ENCODE data around the gene HSPA5. TPM values are rescaled to one million over a fixed set of nuclear protein-coding genes. Genes with fewer than 3 reads are reported as not detected.
A peak's percentile ranks its signal among the peaks of the same experiment; 100 is the strongest.
"Not testable (repeated sequence)": the region's sequence is repeated elsewhere in the genome, so short reads cannot be mapped to it uniquely, and the experiment has no call there.

HSPA5 gene
- total RNA-seq, 1 experiment from 2014 or later = 438 TPM

GRCh38 chr9:125200216-125201047, 40.7 kb downstream of the HSPA5 start, which contains the start of gene RABEPK:
RABEPK (plus strand) TSS chr9:125200542; CDS start chr9:125203014, 2,472 bp downstream.
- peak; percentile 96 for ATAC-seq
- DNase-seq (ENCODE audit: low read depth, low spot score) = peak; percentile 80
- CTCF ChIA-PET = interaction anchor here (2.5 kb wide), 1 partner anchor 10 kb away, joined by 8 read pairs; no protein-coding TSS in a partner anchor
- BruUV-seq (replicated peaks) = TSS peak; percentile 87
- Histone ChIP-seq H3K27ac (ENCODE audit: low read depth, low read length) (peak within 1 kb of the TSS; percentile 73), H4K20me1 (ENCODE audit: insufficient read depth) (no peaks in the 10 kb centered on the region), H2AFZ (ENCODE audit: low read depth, low read length, poor library complexity, severe bottlenecking) (peak within 1 kb of the TSS; percentile 17), H3K4me2 (ENCODE audit: low read length) (peak within 1 kb of the TSS; percentile 96), H3K9me2 (ENCODE audit: insufficient read depth) (no peaks in the 10 kb centered on the region), H3K36me3 (ENCODE audit: control insufficient read depth in 1 of 2, insufficient read depth in 2 of 2, low read length in 2 of 2) (peaks cover 8 to 17% of the 10 kb centered on the region in 2 experiments; a peak in 3 of 4 replicates), H3K9ac (ENCODE audit: low read length) (peak within 1 kb of the TSS; percentile 75), H3K79me2 (ENCODE audit: insufficient read depth, low read length) (peaks cover 19% of the 10 kb centered on the region), H3K4me1 (ENCODE audit: control insufficient read depth in 1 of 2, insufficient read depth in 2 of 2, low read length in 2 of 2) (peaks cover 8 to 13% of the 10 kb centered on the region in 2 experiments; a peak in 3 of 4 replicates), H3K9me3 (ENCODE audit: control insufficient read depth in 1 of 2, insufficient read depth in 1 of 2, low read depth in 1 of 2, low read length in 2 of 2) (no peaks in the 10 kb centered on the region), H3K4me3 (replicated peaks in 1 of 2; ENCODE audit: low read depth in 1 of 2, low read length in 2 of 2) (peak within 1 kb of the TSS; percentile 59 to 87), H3K27me3 (ENCODE audit: insufficient read depth, low read length) (no peaks in the 10 kb centered on the region)
- POLR2A ChIA-PET = interaction anchor here (1.1 to 1.3 kb wide), 2 partner anchors 41 kb away, joined by 5 to 7 read pairs; partner anchors contain the start of gene HSPA5
- intact Hi-C loops (cut with micrococcal nuclease) = no loop called here
- RAD21 ChIA-PET (ENCODE audit: low non-redundant PET in 1 of 2, low total read pairs in 2 of 2, uncharacterized antibody in 2 of 2, unreplicated experiment in 2 of 2) = no interaction called here
- TF ChIP-seq ZFX (IDR thresholded peaks at IDR 0.05) (peak; percentile 71; the same call in 1 of the 2 replicates), FOSL1 (IDR thresholded peaks at IDR 0.05; ENCODE audit: low read depth) (peak; percentile 4; the same call in 1 of the 2 replicates), POLR2A (IDR thresholded peaks at IDR 0.05; ENCODE audit: borderline replicate concordance, extremely low read depth, insufficient read depth, insufficient read length) (peak; percentile 74), ZNF274 (IDR thresholded peaks at IDR 0.05; ENCODE audit: low read depth, low read length) (no peak), EZH2 (IDR thresholded peaks at IDR 0.05) (no peak), POLR2AphosphoS5 (IDR thresholded peaks at IDR 0.05; ENCODE audit: low read depth, low read length) (peak; percentile 96), EGR1 (IDR thresholded peaks at IDR 0.05; ENCODE audit: low read depth) (peak; percentile 74), EZH2phosphoT487 (IDR thresholded peaks at IDR 0.05; ENCODE audit: borderline replicate concordance) (no peak), CBX3 (IDR thresholded peaks at IDR 0.05; ENCODE audit: low read depth) (no peak; the same call in 1 of the 2 replicates), CEBPB (IDR thresholded peaks at IDR 0.05; ENCODE audit: low read depth) (no peak), TCF7L2 (IDR thresholded peaks at IDR 0.05; ENCODE audit: borderline replicate concordance, extremely low read depth, insufficient read depth, insufficient read length) (no peak), SP1 (IDR thresholded peaks at IDR 0.05; ENCODE audit: low read depth) (peak; percentile 45; the same call in 1 of the 2 replicates), ATF3 (IDR thresholded peaks at IDR 0.05) (no peak), JUND (IDR thresholded peaks at IDR 0.05) (no peak), YY1 (IDR thresholded peaks at IDR 0.05; ENCODE audit: extremely low read depth, insufficient replicate concordance, low read depth, low read length) (peak; percentile 48), MAX (IDR thresholded peaks at IDR 0.05) (peak; percentile 98), SIN3A (IDR thresholded peaks at IDR 0.05; ENCODE audit: low read depth) (peak; percentile 96), ZBTB33 (IDR thresholded peaks at IDR 0.05; ENCODE audit: extremely low read depth, insufficient replicate concordance, low read length) (no peak), ELF1 (IDR thresholded peaks at IDR 0.05; ENCODE audit: borderline replicate concordance, low read depth) (peak; percentile 94)

- H3K79me2 ChIP-seq (ENCODE audit: insufficient read depth, low read length); BruUV-seq (replicated peaks); ATAC-seq; H3K4me2 ChIP-seq (ENCODE audit: low read length); H4K20me1 ChIP-seq (ENCODE audit: insufficient read depth); intact Hi-C loops (cut with micrococcal nuclease); DNase-seq (ENCODE audit: low read depth, low spot score); H3K4me3 ChIP-seq (replicated peaks in 1 of 2; ENCODE audit: low read depth in 1 of 2, low read length in 2 of 2); H3K9ac ChIP-seq (ENCODE audit: low read length); CTCF ChIA-PET; H3K27ac ChIP-seq (ENCODE audit: low read depth, low read length); H3K27me3 ChIP-seq (ENCODE audit: insufficient read depth, low read length); H2AFZ ChIP-seq (ENCODE audit: low read depth, low read length, poor library complexity, severe bottlenecking); H3K9me2 ChIP-seq (ENCODE audit: insufficient read depth); H3K9me3 ChIP-seq (ENCODE audit: control insufficient read depth in 1 of 2, insufficient read depth in 1 of 2, low read depth in 1 of 2, low read length in 2 of 2); H3K4me1 ChIP-seq (ENCODE audit: control insufficient read depth in 1 of 2, insufficient read depth in 2 of 2, low read length in 2 of 2); H3K36me3 ChIP-seq (ENCODE audit: control insufficient read depth in 1 of 2, insufficient read depth in 2 of 2, low read length in 2 of 2); RAD21 ChIA-PET (ENCODE audit: low non-redundant PET in 1 of 2, low total read pairs in 2 of 2, uncharacterized antibody in 2 of 2, unreplicated experiment in 2 of 2): not testable (repeated sequence)
- POLR2A ChIA-PET = interaction anchor here (0.6 to 0.7 kb wide), 2 partner anchors 11 to 119 kb away, joined by 3 to 4 read pairs; no protein-coding TSS in a partner anchor
These were observed 45.6 kb downstream of the HSPA5 start for GRCh38 chr9:125195591-125195990.
